Measurements from ENCODE around the gene NR5A1.

Gene NR5A1

GRCh38 chr9:124479947-124480620 is 27.1 kb downstream of the NR5A1 start:
- no peak for DNase-seq

- DNase-seq: no peak
Observed at GRCh38 chr9:124479371-124479770, 27.8 kb downstream of the NR5A1 start.

GRCh38 chr9:124478354-124478753 is 28.8 kb downstream of the NR5A1 start:
- no peak for DNase-seq

GRCh38 chr9:124477648-124478285 is 29.4 kb downstream of the NR5A1 start:
- DNase-seq: no peak

DNA sequence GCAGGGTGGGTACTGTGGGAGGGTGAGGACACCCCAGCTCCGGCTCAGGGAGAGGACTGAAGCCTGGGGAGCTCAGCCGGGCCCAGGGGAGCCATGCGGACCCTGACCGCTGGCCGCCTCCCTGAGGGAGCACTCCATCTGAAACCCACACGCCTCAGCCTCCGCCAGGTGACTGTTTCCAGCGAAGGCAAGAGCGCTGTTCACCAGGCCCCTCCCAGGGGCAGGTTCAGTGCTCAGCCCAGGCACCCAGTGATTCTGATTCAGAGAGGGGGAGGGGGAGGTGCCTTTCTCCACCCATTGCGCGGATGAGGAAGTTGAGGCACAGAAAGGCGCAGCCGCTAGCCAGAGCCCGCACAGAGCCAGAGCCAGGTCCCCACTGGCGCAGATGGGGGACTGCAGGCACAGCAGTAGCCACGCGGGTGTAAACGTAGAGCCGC is 30.0 kb downstream of the NR5A1 start:
- DNase-seq: no peak

DNA sequence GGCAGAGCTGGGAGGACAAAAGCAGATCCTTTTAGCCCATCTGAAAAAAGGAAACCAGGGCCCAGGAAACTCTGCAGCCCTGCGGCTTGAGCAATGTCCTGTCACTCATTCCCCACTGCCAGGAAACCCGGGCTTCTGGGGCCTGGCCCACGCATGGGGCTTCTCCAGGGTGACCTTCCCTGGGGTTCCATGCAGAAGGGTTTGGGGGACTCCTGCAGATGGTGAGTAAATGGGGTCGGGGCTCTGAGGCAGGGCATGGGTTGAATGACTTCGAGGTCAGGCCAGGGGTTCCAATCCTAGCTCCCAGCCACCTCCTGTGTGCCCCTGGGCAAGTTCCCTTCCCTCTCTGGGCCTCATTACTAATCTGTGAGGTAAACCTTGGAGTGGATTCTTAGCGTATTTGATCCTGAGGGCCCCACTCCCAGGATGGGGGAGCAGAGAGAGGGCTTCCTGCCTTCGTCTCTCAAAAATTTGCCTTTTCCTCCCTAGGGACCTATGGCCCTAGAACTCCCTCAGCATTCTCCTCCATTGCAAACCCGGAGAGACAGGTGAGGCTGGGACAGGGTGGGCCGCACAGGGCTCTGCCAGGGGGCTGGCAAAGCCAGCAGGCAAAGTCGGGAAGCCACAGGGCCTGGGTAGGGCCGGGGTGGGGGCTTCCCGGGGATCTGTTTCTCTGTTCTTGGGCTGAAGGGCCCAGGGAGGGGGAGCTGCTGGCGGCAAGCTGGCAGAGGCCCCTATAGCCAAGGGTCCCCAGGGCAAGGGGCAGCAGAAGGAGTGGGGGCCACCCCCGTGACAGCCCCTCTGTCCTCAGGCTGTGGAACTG is 31.1 kb downstream of the NR5A1 start:
- no peak for DNase-seq

DNA sequence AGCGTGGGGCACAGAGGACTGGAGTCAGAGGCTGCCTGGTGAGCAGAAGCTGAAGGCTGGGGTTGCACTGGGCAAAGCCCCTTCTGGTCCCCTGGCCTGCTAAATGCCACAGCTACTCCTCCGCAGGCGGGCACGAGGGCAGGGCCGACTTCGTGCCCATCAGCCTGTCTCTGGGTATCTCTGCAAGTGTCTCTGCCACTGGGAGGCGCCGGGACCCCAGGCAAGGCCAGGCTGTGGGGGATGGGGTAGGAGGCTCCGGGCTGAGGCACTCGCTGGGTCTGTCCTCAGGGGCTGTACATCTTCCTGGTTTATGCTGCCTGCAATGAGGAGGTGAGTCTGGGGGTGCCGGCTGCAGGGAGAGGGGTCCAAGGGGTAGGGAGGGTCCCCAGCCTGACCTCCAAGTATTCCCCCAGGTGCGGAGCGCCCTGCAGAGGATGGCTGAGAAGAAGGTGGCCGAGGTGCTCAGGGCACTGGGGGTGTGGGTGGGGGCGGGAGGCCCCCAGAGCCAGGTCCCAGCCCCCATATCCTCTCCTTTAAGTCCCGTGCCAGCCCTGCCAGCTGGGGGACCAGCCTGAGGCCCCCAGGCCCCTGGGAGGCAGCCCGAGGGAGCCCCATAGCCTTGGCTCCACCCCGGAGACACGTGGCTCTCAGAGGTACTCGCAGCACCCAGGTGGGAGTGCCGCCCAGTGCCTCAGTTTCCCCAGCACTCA is 31.9 kb downstream of the NR5A1 start:
- no peak for DNase-seq

GRCh38 chr9:124474151-124474550 is 33.0 kb downstream of the NR5A1 start:
- no peak for DNase-seq

DNA sequence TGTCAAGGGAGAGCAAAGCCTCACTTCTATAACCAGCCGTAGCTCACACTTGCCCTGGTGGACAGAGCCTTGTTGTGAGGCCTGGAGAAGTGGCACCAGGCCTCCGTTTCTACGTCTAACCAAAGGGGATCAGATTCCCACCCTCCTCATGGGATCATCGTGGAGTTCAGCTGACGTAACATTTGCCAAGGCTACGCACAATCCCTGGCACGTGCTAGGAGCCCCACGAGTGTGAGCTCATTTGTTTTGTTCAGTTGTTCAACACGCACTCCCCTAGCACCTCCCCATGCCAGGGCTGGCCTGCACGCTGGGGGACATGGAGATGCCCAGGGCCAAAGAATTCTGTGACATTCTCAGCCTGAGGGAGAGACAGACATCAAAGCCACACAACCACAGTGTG is 33.9 kb downstream of the NR5A1 start:
- peak; percentile 6 for DNase-seq

- DNase-seq: no peak
Observed at GRCh38 chr9:124472770-124473169, 34.4 kb downstream of the NR5A1 start.

GRCh38 chr9:124471761-124472160 is 35.4 kb downstream of the NR5A1 start:
- DNase-seq: no peak

- DNase-seq: no peak
Observed at GRCh38 chr9:124470726-124471125, 36.5 kb downstream of the NR5A1 start.

- no peak for DNase-seq
Observed at GRCh38 chr9:124470306-124470705, 36.9 kb downstream of the NR5A1 start.

DNA sequence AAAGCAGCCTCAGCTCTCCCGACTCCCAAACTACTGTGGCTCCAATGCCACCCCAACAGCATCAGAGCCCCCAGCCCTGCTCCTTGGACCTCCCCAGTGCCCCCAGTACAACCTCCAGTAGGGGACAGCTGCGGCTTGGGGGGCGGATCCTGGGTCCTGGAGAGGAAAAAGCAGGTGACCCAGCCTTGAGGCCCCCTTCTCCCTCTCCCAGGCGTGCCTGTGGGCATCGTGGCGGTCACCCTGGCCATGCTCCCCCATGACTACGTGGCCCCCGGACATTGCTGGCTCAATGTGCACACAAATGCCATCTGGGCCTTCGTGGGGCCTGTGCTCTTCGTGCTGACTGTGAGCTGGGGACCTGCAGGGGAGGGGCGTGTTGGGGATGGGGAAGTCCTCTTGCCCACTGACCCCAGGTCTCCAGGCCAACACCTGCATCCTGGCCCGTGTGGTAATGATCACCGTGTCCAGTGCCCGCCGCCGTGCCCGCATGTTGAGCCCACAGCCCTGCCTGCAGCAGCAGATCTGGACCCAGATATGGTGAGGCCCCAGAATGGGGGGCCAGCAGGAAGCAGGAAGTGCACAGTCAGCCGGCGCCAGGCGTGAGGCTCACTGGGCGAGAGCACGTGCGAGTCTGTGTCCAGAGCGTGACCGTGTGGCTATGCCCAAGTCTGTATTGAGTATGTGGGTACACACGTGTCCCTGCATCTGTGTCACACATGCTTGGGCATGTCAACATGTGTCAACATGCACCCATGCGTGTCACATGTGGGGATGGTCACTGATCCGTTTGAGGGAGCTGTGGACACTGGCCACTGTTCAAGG is 38.0 kb downstream of the NR5A1 start:
- DNase-seq: no peak

DNA sequence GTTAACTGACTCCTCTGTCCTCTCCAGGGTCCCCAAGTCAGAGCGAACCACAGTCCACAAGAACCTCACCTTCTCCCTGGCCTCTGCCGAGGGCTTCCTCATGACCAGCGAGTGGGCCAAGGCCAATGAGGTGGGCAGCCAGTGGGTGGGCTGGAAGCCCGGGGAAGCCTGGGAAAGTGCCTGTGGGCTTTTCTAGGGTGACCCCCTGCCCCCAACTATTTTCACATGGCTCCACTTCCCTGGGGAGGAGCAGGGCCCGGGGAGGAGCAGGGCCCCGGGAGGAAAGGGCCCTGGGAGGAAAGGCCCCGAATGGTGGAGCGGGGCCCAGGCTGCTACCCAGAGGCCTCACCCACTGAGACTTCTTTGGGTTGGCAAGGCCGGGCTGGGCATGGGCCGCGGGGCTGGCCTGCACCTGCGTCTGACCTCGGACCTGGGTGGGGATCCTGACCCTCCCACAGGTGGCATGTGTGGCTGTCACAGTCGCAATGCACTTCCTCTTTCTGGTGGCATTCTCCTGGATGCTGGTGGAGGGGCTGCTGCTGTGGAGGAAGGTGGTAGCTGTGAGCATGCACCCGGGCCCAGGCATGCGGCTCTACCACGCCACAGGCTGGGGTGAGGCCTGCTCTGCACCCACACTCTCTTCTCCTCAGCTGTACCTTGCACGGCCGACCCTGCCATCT is 39.0 kb downstream of the NR5A1 start:
- no peak for DNase-seq

DNA sequence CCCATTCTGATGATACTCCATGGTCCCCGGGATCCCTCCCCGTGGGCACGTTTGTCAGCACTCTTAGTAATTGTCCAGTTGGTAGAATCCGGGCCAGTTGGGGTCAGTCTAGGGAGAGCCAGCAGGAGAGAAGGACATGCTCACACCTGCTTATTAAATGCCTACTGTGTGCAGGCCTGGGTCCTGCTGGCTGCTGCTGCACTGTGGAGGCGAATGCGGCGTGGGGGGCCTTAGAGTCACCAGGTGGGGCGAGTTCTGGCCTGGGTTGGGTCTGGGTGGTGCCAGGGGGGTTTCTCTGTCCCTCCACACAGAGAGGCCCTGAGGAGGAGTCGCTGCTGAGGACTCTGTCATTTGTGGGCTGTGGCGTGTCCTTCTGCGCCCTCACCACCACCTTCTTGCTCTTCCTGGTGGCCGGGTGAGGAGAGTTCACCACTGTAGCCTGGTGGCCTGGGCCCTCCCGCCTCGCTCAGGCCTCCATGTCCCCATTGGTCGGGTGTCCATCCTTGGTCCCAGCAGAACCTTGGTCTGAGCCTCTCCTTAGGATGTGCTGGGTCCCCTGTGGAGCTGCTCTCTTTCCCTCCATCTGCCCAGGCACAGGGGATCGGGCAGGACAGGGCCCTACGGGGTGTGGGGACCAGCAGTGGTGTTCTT is 39.7 kb downstream of the NR5A1 start:
- DNase-seq: no peak

DNA sequence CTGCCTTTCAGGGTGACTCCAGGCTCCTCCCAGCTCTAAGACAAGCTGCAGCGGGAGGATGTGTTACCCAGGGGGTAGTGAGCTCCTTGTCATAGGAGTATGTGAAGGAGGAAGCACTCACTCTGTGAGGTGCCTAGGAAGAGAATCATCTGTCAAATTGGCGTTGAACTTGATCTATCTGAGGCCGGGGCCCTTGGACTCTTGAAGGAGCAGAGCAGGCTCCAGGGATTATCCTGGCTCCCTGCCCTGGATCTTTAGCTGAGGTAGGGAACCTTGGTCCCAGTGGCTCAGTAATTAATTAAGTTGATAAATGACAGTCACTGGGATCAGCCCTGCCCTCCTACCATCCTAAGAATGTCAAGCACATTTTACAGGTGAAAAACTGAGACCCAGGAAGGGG is 41.5 kb downstream of the NR5A1 start:
- DNase-seq: no peak

GRCh38 chr9:124462739-124463138 is 44.5 kb downstream of the NR5A1 start:
- DNase-seq: no peak

- DNase-seq: no peak
Observed at GRCh38 chr9:124458441-124458840, 48.8 kb downstream of the NR5A1 start.

DNA sequence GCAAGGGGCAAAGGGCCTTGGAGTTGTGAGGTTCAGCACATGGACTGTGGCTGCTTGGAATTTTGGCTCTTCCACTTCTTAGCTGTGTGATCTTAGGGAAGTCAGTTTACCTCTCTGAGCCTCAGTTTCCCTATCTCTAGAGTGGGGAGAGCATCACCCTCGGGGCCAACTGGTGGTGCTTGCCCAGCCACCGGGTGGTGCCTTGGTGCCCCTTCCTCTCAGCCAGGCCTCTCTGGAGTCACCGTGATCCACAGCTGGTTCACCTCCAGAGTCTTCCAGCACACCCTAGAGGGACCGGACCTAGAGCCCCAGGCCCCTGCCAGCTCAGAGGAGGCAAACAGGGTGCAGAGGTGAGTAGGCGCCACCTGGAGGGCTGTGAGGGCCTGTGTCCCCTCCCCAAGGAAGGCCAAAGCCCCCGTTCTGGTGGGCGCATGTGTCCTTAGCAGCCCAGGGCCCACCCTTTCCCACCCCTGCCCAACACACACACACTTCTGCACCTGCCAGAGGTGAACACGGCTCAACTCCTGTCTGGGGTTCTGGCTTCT is 49.2 kb downstream of the NR5A1 start:
- no peak for DNase-seq
